Measurements from ENCODE around the gene SLC35D2.

SLC35D2 gene

GRCh38 chr9:96304230-96304629 is 79.3 kb downstream of the SLC35D2 start:
- no peak for FAIRE-seq

DNA sequence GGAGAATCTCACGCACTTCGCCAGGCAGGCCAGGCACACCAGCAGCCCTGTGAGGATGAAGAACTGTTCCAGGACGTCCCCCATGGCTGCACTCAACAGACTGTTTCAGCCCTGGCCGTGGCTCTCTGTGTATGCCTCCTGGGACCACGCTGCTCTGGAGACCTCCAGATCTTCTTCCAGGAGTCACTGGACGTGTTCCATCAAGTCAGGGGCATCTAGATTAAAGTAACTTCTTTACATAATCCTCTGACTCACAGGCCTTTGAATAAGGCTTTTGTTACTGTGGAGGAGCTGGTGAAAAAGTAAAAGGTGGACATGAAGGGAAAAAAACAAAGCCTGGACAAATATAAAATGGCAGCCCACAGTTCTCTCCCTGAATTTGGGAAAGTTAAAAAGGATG is 81.5 kb downstream of the SLC35D2 start, which contains the start of gene HSD17B3:
Gene HSD17B3 (minus strand): TSS at position 156 of the 400 bp plus-strand sequence. CDS start 72 bp downstream, at position 84.
- FAIRE-seq: no peak

- no peak for FAIRE-seq
Measured at GRCh38 chr9:96299823-96300222, 83.7 kb downstream of the SLC35D2 start.

DNA sequence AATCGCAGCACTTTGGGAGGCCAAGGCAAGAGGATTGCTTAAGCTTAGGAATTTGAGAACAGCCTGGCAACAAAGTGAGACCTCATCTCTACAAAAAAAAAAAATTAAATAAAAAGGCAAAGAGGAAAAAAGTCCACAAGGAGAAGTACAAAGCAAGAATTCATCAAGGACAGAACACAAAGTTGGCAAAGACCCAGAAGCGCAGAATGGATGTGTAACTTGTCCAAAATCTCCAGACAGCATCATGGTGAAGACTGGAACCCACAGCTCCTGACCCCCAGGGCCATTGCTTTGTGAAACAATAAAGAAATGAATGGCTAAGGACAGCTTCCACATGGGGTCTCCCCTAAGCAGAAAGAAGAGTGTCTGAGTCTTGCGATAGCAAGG is 89.4 kb downstream of the SLC35D2 start:
- FAIRE-seq: no peak

DNA sequence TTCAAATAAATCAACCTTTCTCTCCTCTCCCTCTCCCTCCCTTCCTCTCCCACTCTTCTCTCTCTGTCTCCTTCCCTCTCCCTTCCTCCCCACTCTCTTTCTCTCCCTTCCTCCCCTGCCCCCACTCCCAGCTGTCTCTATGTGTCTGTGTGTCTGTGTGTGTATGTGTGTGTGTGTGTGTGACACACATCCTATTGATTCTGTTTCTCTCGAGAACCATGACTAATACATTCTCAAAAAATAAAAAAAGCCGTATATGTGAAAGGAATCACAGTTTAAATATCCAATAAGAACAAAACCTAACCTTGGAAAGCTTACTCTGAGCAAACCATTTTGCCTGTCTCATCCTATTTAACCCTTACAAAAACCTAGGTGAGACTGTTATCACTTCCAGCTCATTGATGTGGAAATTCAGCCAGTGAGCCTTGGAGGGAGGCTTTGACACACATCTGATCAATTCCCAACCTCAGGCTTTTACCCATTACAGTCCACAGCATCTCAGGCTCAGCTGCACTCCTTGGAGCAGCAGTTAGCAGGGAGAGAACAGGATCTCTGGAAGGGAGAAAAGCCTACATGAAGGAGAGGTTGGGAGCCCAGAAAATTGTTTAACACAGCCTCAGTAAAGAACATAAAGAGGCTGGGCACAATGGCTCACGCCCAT is 89.9 kb downstream of the SLC35D2 start:
- FAIRE-seq: no peak

- no peak for FAIRE-seq
Measured at GRCh38 chr9:96289392-96289791, 94.1 kb downstream of the SLC35D2 start.

GRCh38 chr9:96281641-96282040 is 101.9 kb downstream of the SLC35D2 start:
- no peak for FAIRE-seq

DNA sequence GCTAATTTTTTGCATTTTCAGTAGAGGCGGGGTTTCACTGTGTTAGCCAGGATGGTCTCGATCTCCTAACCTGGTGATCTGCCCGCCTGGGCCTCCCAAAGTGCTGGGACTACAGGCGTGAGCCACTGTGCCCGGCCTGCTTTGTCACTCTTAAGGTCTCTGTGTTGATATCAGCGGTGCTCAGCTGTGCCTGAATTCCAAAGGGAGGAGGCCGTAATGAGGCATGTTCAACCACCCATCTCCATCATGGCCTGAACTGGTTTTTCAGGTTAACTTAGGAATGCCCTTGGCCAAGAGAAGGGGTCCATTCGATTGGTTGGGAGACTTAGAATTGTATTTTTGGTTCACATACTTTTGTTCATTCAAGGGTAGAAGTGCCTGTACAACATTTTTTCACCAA is 103.6 kb downstream of the SLC35D2 start:
- FAIRE-seq: no peak

GRCh38 chr9:96274939-96275338 is 108.6 kb downstream of the SLC35D2 start:
- no peak for FAIRE-seq
